Gastrocnemius medialis (tissue), 4 donors: ENCODE results near the gene ADARB2.

Source experiments
- POLR2A ChIP-seq, 2 donors: fragments of 450-650 bp; IDR thresholded peaks; one replicate each; pipeline ENCODE4 v1.6.1; 2017; ENCODE audit warnings: antibody characterized with exemption in 2 of 2, mild to moderate bottlenecking in 2 of 2, moderate library complexity in 2 of 2
- TF ChIP-seq, protein P1 (sequence below), 5 experiments: fragments of 450-650 bp in 3 of 5; fragments of 200-600 bp in 2 of 5; sonication (generic) in 2 of 5; IDR thresholded peaks in 4 of 5; conservative IDR thresholded peaks in 1 of 5; 1 replicate in 4 of 5; 2 replicates in 1 of 5; pipeline ENCODE4 v1.5.1; 2016 to 2019; ENCODE audit warnings: antibody characterized with exemption in 5 of 5, mild to moderate bottlenecking in 3 of 5, moderate library complexity in 3 of 5

DNA sequence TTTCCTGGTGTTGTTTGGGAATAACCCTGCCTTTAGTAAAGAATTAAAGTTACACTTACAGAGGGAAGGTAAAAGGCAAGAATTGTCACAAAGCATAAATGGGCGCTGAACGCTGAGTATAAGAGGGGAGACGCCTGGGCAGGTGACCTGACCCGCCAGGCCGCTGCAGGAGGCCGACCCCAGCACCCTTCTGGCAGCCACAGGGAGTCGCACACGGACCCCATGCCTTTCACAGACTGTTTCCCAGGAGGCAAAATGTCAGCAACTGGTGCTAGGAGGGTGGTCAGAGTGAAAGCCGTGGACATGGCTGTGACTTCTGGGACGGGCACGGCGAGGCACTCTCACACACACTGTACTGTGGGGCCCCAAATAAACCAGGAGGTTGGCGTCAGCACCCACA is 392.9 kb downstream of the ADARB2 start:
- TF ChIP-seq, protein P1, sequence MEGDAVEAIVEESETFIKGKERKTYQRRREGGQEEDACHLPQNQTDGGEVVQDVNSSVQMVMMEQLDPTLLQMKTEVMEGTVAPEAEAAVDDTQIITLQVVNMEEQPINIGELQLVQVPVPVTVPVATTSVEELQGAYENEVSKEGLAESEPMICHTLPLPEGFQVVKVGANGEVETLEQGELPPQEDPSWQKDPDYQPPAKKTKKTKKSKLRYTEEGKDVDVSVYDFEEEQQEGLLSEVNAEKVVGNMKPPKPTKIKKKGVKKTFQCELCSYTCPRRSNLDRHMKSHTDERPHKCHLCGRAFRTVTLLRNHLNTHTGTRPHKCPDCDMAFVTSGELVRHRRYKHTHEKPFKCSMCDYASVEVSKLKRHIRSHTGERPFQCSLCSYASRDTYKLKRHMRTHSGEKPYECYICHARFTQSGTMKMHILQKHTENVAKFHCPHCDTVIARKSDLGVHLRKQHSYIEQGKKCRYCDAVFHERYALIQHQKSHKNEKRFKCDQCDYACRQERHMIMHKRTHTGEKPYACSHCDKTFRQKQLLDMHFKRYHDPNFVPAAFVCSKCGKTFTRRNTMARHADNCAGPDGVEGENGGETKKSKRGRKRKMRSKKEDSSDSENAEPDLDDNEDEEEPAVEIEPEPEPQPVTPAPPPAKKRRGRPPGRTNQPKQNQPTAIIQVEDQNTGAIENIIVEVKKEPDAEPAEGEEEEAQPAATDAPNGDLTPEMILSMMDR (IDR thresholded peaks at IDR 0.05 in 4 of 5, conservative IDR thresholded peaks at IDR 0.05 in 1 of 5): no peak
- TF ChIP-seq POLR2A (IDR thresholded peaks at IDR 0.05): no peak
